ENCODE data around the gene NFE2L3. TPM values are rescaled to one million over a fixed set of nuclear protein-coding genes. Genes with fewer than 3 reads are reported as not detected.
A peak's percentile ranks its signal among the peaks of the same experiment; 100 is the strongest.

NFE2L3 gene
- total and polyA plus RNA-seq, 2 donors (not counting 1 experiment from before 2014, with no cell fraction given), result 1.4 to 1.6 TPM

DNA sequence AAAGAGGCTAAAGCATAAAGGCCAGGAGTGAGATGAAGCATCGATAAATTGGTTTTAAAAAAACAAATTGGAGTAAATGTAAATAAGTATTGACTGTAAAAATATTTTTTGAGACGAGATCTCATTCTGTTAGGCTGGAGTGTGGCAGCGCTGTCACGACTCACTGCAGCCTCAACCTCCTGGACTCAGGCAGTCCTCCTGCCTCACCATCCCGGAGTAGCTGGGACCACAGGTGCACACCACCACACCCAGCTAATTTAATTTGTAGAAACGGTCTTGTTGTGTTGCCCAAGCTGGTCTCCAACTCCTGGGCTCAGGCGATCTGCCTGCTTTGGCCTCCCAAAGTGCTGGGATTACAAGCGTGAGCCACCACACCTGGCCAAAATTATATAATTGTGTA, 30.7 kb downstream of the NFE2L3 start:
- intact Hi-C loops (cut with micrococcal nuclease), result no loop called here
- H3K9ac ChIP-seq (ENCODE audit: low read length), result no peak overlapping the region
- Mint-ChIP-seq H3K27me3 (no peaks in the 10 kb centered on the region), H3K4me3 (no peak overlapping the region), H3K27ac (peak overlapping the region; percentile 26), H3K9me3 (ENCODE audit: insufficient read depth) (no peaks in the 10 kb centered on the region), H3K4me1 (peaks cover 63% of the 10 kb centered on the region)
- H4K20me1 ChIP-seq (ENCODE audit: control insufficient read depth, insufficient read depth, low read length, poor library complexity, severe bottlenecking), result peaks cover 6% of the 10 kb centered on the region
- ATAC-seq (ENCODE audit: low read depth), result no peak
- H3K36me3 ChIP-seq (replicated peaks in 1 of 2; ENCODE audit: control extremely low read depth in 1 of 2, control insufficient read depth in 1 of 2, extremely low read depth in 1 of 2, insufficient read depth in 2 of 2, low read length in 1 of 2), result peaks cover 0 to 1% of the 10 kb centered on the region in 2 experiments
- no peak for TF ChIP-seq CTCF (IDR thresholded peaks at IDR 0.05)
- no peak for TF ChIP-seq EZH2 (IDR thresholded peaks at IDR 0.05; ENCODE audit: borderline replicate concordance, insufficient read depth, low read depth, low read length, poor library complexity, severe bottlenecking)
- no peaks in the 10 kb centered on the region for H3K27me3 ChIP-seq (replicated peaks in 1 of 4; ENCODE audit: control extremely low read depth in 1 of 4, control insufficient read depth in 3 of 4, insufficient read depth in 4 of 4, low read length in 3 of 4)
- no peak overlapping the region for H2AFZ ChIP-seq (ENCODE audit: insufficient read depth, low read depth, low read length, poor library complexity, severe bottlenecking)
- peak overlapping the region in 1 of 2 donors; percentile 23 for H3K27ac ChIP-seq (ENCODE audit: low read length in 2 of 2)
- H3K79me2 ChIP-seq (ENCODE audit: control insufficient read depth, insufficient read depth, low read length), result no peaks in the 10 kb centered on the region
- ChIA-PET POLR2A (interaction anchor here (0.7 to 1.4 kb wide), 3 partner anchors 12 to 103 kb away, joined by 3 read pairs; no protein-coding TSS in a partner anchor), CTCF (interaction anchor here (0.7 to 1.7 kb wide), 3 partner anchors 11 to 104 kb away, joined by 3 to 7 read pairs (median 3); no protein-coding TSS in a partner anchor)
- H3K4me3 ChIP-seq (ENCODE audit: control extremely low read depth in 1 of 5, extremely low read depth in 1 of 5, insufficient read depth in 1 of 5, low read depth in 2 of 5, low read length in 4 of 5), result no peak overlapping the region
- no peaks in the 10 kb centered on the region for H3K9me3 ChIP-seq (ENCODE audit: control extremely low read depth in 1 of 3, control insufficient read depth in 2 of 3, insufficient read depth in 1 of 3, low read length in 2 of 3)
- no peak overlapping the region for H3K4me2 ChIP-seq (replicated peaks; ENCODE audit: low read depth, low read length, poor library complexity, severe bottlenecking)
- 77% methylated on average over 5 of the region's 8 CpGs for WGBS (ENCODE audit: insufficient coverage)
- no peak for DNase-seq
- H3K4me1 ChIP-seq (ENCODE audit: control insufficient read depth in 2 of 2, insufficient read depth in 2 of 2, low read length in 2 of 2), result peaks cover 0 to 3% of the 10 kb centered on the region in 2 donors

- DNase-seq (no peak), ATAC-seq (ENCODE audit: low read depth) (no peak)
- TF ChIP-seq CTCF (IDR thresholded peaks at IDR 0.05), result no peak
- TF ChIP-seq EZH2 (IDR thresholded peaks at IDR 0.05; ENCODE audit: borderline replicate concordance, insufficient read depth, low read depth, low read length, poor library complexity, severe bottlenecking), result no peak
- Histone ChIP-seq H3K4me2 (replicated peaks; ENCODE audit: low read depth, low read length, poor library complexity, severe bottlenecking) (no peak overlapping the region), H4K20me1 (ENCODE audit: control insufficient read depth, insufficient read depth, low read length, poor library complexity, severe bottlenecking) (peaks cover 15% of the 10 kb centered on the region), H3K27me3 (replicated peaks in 1 of 4; ENCODE audit: control extremely low read depth in 1 of 4, control insufficient read depth in 3 of 4, insufficient read depth in 4 of 4, low read length in 3 of 4) (no peaks in the 10 kb centered on the region), H3K9me3 (ENCODE audit: control extremely low read depth in 1 of 3, control insufficient read depth in 2 of 3, insufficient read depth in 1 of 3, low read length in 2 of 3) (no peaks in the 10 kb centered on the region), H2AFZ (ENCODE audit: insufficient read depth, low read depth, low read length, poor library complexity, severe bottlenecking) (no peak overlapping the region), H3K36me3 (replicated peaks in 1 of 2; ENCODE audit: control extremely low read depth in 1 of 2, control insufficient read depth in 1 of 2, extremely low read depth in 1 of 2, insufficient read depth in 2 of 2, low read length in 1 of 2) (peaks cover 1 to 6% of the 10 kb centered on the region in 2 experiments), H3K4me1 (ENCODE audit: control insufficient read depth in 2 of 2, insufficient read depth in 2 of 2, low read length in 2 of 2) (peaks cover 0 to 6% of the 10 kb centered on the region in 2 donors), H3K4me3 (ENCODE audit: control extremely low read depth in 1 of 5, extremely low read depth in 1 of 5, insufficient read depth in 1 of 5, low read depth in 2 of 5, low read length in 4 of 5) (no peak overlapping the region), H3K27ac (ENCODE audit: low read length in 2 of 2) (peak overlapping the region in 1 of 2 donors; percentile 38), H3K79me2 (ENCODE audit: control insufficient read depth, insufficient read depth, low read length) (no peaks in the 10 kb centered on the region), H3K9ac (ENCODE audit: low read length) (no peak overlapping the region)
- Mint-ChIP-seq H3K9me3 (ENCODE audit: insufficient read depth) (no peaks in the 10 kb centered on the region), H3K27me3 (no peaks in the 10 kb centered on the region), H3K27ac (peak overlapping the region; percentile 51), H3K4me1 (peaks cover 72% of the 10 kb centered on the region), H3K4me3 (no peak overlapping the region)
- POLR2A ChIA-PET, result interaction anchor here (1.1 kb wide), 1 partner anchor 10 kb away, joined by 3 read pairs; no protein-coding TSS in a partner anchor
- CTCF ChIA-PET, result interaction anchor here (1.1 kb wide), 1 partner anchor 105 kb away, joined by 3 read pairs; no protein-coding TSS in a partner anchor
- intact Hi-C loops (cut with micrococcal nuclease), result no loop called here
- WGBS (ENCODE audit: insufficient coverage), result 100% methylated on average over 1 of the region's 4 CpGs
Measured at GRCh38 chr7:26183545-26184280, 31.7 kb downstream of the NFE2L3 start.
